Loucy (cell line): ENCODE measurements around the gene ZBTB42.

Experiments used
- H2AFZ ChIP-seq: fragments of 200-600 bp; sonication (generic); 2 replicates; pipeline ENCODE4 v1.6.0; 2016; ENCODE audit warnings: antibody characterized with exemption, mild to moderate bottlenecking, low read length, moderate library complexity
- H3F3A ChIP-seq: fragments of 200-600 bp; 2 replicates; pipeline ENCODE4 v1.6.0; 2016; ENCODE audit warnings: antibody characterized with exemption, low read depth, mild to moderate bottlenecking
- H3K27me3 ChIP-seq: fragments of 200-600 bp; sonication (generic); 2 replicates; pipeline ENCODE4 v1.6.1; 2014; ENCODE audit warnings: low read length, mild to moderate bottlenecking; ENCODE audit not compliant: insufficient read depth, poor library complexity, severe bottlenecking
- H3K36me3 ChIP-seq: fragments of 200-600 bp; sonication (generic); 2 replicates; pipeline ENCODE4 v1.6.1; 2016; ENCODE audit warnings: low read length; ENCODE audit not compliant: insufficient read depth
- H3K4me1 ChIP-seq: fragments of 200-600 bp; sonication (generic); 2 replicates; pipeline ENCODE4 v1.5.1; 2014; ENCODE audit warnings: low read length, mild to moderate bottlenecking; ENCODE audit not compliant: insufficient read depth, poor library complexity, severe bottlenecking
- H3K4me2 ChIP-seq: fragments of 200-600 bp; sonication (generic); 2 replicates; pipeline ENCODE4 v1.6.0; 2014; ENCODE audit warnings: antibody characterized with exemption, low read length, low read depth, mild to moderate bottlenecking; ENCODE audit not compliant: poor library complexity, severe bottlenecking
- H3K4me3 ChIP-seq: fragments of 200-600 bp; sonication (generic); 2 replicates; pipeline ENCODE4 v1.5.1; 2014; ENCODE audit warnings: low read length, mild to moderate bottlenecking, mixed read lengths; ENCODE audit not compliant: poor library complexity, severe bottlenecking
- H3K79me2 ChIP-seq: fragments of 200-600 bp; sonication (generic); 2 replicates; pipeline ENCODE4 v1.6.1; 2014; ENCODE audit warnings: low read length; ENCODE audit not compliant: insufficient read depth
- H3K9ac ChIP-seq: fragments of 200-600 bp; sonication (generic); 2 replicates; pipeline ENCODE4 v1.6.0; 2014; ENCODE audit warnings: mild to moderate bottlenecking, low read depth, low read length, moderate library complexity; ENCODE audit not compliant: poor library complexity, severe bottlenecking
- H3K9me2 ChIP-seq: fragments of 200-600 bp; sonication (generic); replicated peaks from 2 replicates; pipeline ENCODE4 v1.6.1; 2016; ENCODE audit warnings: low read depth, low read length, mixed read lengths
- H3K9me3 ChIP-seq: fragments of 200-600 bp; sonication (generic); 2 replicates; pipeline ENCODE4 v1.6.1; 2014; ENCODE audit warnings: mild to moderate bottlenecking, antibody characterized with exemption, low read length, low read depth; ENCODE audit not compliant: insufficient read depth
- H4K20me1 ChIP-seq: fragments of 200-600 bp; sonication (generic); 2 replicates; pipeline ENCODE4 v1.6.0; 2014; ENCODE audit warnings: antibody characterized with exemption, low read length, mild to moderate bottlenecking; ENCODE audit not compliant: insufficient read depth, poor library complexity, severe bottlenecking
- EZH2phosphoT487 ChIP-seq: fragments of 200-600 bp; IDR thresholded peaks from 2 replicates; pipeline ENCODE4 v1.6.1; 2018; ENCODE audit warnings: antibody characterized with exemption, mild to moderate bottlenecking, moderate library complexity, borderline replicate concordance
- TF ChIP-seq, protein P1 (sequence below): fragments of 200-600 bp; sonication (generic); conservative IDR thresholded peaks from 2 replicates; pipeline ENCODE4 v1.5.1; 2014; ENCODE audit warnings: mild to moderate bottlenecking, antibody characterized with exemption, low read length

The ZBTB42 gene

DNA sequence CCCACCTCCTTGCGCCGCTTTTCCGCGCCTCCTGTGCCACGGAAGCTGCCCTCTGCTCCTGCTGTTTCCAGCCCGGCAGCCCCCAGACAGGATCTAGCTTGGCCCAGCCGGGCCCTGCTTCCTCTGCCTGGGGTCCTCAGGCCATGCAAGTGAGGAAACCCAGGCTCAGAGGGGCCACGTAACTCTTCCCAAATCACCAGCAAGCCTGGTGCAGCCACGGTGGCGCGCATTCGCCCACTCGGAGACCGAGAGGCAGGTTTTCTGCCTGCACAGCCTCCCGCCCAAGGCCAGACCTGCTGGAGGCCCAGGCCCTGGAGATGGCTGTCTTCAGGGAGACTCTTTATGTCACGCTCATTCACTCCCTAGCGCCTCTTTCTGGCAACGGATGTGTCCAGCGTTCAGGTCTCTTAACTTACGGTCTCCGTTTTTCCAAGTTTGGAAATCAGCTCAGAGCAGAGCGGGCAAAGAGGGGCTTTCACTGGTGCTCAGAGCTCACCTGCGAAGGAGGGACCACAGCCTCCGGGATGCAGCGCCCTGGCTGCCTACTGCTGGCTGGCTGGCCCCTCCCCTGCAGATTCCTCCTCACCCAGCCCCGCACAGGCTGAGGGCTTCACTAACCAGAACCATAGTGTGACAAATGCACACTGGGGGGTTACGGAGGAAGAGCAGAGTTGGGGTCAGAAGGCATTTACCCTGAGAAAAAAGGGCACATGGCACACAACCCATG is 43.6 kb downstream of the ZBTB42 start:
- TF ChIP-seq EZH2phosphoT487 = no peak
- TF ChIP-seq, protein P1, sequence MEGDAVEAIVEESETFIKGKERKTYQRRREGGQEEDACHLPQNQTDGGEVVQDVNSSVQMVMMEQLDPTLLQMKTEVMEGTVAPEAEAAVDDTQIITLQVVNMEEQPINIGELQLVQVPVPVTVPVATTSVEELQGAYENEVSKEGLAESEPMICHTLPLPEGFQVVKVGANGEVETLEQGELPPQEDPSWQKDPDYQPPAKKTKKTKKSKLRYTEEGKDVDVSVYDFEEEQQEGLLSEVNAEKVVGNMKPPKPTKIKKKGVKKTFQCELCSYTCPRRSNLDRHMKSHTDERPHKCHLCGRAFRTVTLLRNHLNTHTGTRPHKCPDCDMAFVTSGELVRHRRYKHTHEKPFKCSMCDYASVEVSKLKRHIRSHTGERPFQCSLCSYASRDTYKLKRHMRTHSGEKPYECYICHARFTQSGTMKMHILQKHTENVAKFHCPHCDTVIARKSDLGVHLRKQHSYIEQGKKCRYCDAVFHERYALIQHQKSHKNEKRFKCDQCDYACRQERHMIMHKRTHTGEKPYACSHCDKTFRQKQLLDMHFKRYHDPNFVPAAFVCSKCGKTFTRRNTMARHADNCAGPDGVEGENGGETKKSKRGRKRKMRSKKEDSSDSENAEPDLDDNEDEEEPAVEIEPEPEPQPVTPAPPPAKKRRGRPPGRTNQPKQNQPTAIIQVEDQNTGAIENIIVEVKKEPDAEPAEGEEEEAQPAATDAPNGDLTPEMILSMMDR = no peak
- no peak overlapping the region for H2AFZ ChIP-seq
- no peaks in the 10 kb centered on the region for H3K27me3 ChIP-seq
- H3K9me2 ChIP-seq = no peaks in the 10 kb centered on the region
- no peak overlapping the region for H3K4me2 ChIP-seq
- no peaks in the 10 kb centered on the region for H3F3A ChIP-seq
- H3K4me1 ChIP-seq = no peaks in the 10 kb centered on the region
- no peak overlapping the region for H3K4me3 ChIP-seq
- no peaks in the 10 kb centered on the region for H4K20me1 ChIP-seq
- no peaks in the 10 kb centered on the region for H3K36me3 ChIP-seq
- H3K79me2 ChIP-seq = no peaks in the 10 kb centered on the region
- no peaks in the 10 kb centered on the region for H3K9me3 ChIP-seq
- no peak overlapping the region for H3K9ac ChIP-seq

DNA sequence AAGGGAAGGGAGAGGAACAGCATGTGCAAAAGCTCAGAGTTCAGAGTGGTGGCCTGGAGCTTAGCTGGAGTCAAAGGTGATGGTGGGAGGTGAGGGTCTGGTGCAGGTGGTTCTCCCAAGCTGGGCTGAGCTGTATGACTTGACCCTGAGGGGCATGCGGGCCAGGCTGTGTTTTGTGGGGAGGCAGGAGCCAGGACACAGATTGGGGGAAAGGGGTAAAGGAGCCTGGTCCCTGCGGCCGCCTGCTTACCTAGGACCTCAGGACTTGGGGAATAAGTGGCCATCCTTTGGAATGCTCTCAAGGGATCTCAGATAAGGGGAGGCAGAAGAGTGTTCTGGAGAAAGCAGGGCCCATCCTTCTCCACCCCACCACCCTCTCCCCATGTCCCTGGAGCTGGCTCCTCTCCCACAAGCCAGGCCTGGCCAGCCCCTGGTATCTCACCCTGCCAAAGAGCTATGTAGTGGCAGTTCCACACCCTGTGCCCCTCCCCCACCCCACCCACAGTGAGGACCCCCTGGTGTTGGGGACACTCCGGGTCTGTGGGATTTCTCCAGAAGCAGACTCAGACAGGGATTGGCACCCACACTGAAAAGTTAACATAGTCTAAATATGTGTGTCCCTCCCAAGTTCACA is 44.2 kb downstream of the ZBTB42 start:
- Histone ChIP-seq H2AFZ (no peak overlapping the region), H3F3A (no peaks in the 10 kb centered on the region), H3K4me1 (no peaks in the 10 kb centered on the region), H4K20me1 (no peaks in the 10 kb centered on the region), H3K9ac (no peak overlapping the region), H3K4me3 (no peak overlapping the region), H3K36me3 (no peaks in the 10 kb centered on the region), H3K9me3 (no peaks in the 10 kb centered on the region), H3K79me2 (no peaks in the 10 kb centered on the region), H3K4me2 (no peak overlapping the region), H3K9me2 (no peaks in the 10 kb centered on the region), H3K27me3 (no peaks in the 10 kb centered on the region)
- TF ChIP-seq, protein P1 = no peak
- TF ChIP-seq EZH2phosphoT487 = no peak

DNA sequence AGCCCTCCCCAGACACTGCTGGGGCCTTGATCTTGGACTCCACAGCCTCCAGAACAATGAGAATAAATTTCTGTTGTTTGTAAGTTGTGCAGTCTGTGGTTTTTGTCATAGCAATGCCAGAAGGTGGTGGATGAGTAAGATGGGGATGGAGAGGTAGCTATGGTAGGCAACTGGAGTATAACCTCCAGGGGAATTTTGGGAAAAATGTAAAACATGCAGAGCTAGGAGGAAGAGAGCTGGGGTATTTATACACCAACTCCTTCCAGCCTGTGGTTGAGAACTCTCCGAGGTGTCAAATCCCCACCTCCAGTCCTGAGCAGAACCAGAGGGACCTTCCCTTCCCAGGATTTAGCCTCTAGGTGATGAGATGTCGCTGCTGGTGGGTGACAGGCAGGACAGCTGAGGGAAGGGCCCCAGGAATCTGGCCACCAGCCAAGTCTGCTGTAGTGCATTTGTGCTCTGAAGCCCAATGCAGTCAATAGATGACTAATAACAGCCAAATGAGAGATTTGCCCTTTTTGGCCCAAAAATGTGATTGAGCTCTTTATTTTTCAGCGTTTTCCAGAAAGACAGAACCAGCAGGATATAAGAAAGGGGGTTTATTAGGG is 45.0 kb downstream of the ZBTB42 start:
- Histone ChIP-seq H3K4me3 (no peak overlapping the region), H3K9me3 (no peaks in the 10 kb centered on the region), H3K27me3 (no peaks in the 10 kb centered on the region), H3K4me2 (no peak overlapping the region), H3K4me1 (no peaks in the 10 kb centered on the region), H4K20me1 (no peaks in the 10 kb centered on the region), H3K9me2 (no peaks in the 10 kb centered on the region), H2AFZ (no peak overlapping the region), H3K36me3 (no peaks in the 10 kb centered on the region), H3K79me2 (no peaks in the 10 kb centered on the region), H3F3A (no peaks in the 10 kb centered on the region), H3K9ac (no peak overlapping the region)
- TF ChIP-seq, protein P1 = no peak
- TF ChIP-seq EZH2phosphoT487 = no peak
